Measurements from ENCODE around the gene ABLIM3.
A peak's percentile ranks its signal among the peaks of the same experiment; 100 is the strongest.

Gene ABLIM3

GRCh38 chr5:149140197-149141002 lies 893 bp upstream of the ABLIM3 start:
- DNase-seq (ENCODE audit: low read depth) = no peak
- H3K4me3 ChIP-seq (replicated peaks; ENCODE audit: low read depth, low read length) = no peak overlapping the region

GRCh38 chr5:149141957-149142851 lies 911 bp downstream of the ABLIM3 start:
- no peak for TF ChIP-seq CTCF (IDR thresholded peaks at IDR 0.05; ENCODE audit: low read length, missing control alignments)
- peak; percentile 48 for DNase-seq (ENCODE audit: low read depth)
- peak overlapping the region; percentile 88 for H3K4me3 ChIP-seq (replicated peaks; ENCODE audit: low read depth, low read length)

More at GRCh38 chr5:149140197-149141002, 893 bp upstream of the ABLIM3 start:
- no peak for TF ChIP-seq CTCF (IDR thresholded peaks at IDR 0.05; ENCODE audit: low read length, missing control alignments)

GRCh38 chr5:149143470-149143869 lies 2.2 kb downstream of the ABLIM3 start:
- TF ChIP-seq CTCF (IDR thresholded peaks at IDR 0.05; ENCODE audit: low read length, missing control alignments) = no peak
- DNase-seq (ENCODE audit: low read depth) = peak; percentile 93
- H3K4me3 ChIP-seq (replicated peaks; ENCODE audit: low read depth, low read length) = peak overlapping the region; percentile 44

GRCh38 chr5:149144637-149145036 lies 3.3 kb downstream of the ABLIM3 start:
- peak overlapping the region; percentile 44 for H3K4me3 ChIP-seq (replicated peaks; ENCODE audit: low read depth, low read length)
- DNase-seq (ENCODE audit: low read depth) = no peak
- TF ChIP-seq CTCF (IDR thresholded peaks at IDR 0.05; ENCODE audit: low read length, missing control alignments) = no peak

GRCh38 chr5:149145138-149145537 lies 3.8 kb downstream of the ABLIM3 start:
- DNase-seq (ENCODE audit: low read depth) = no peak
- H3K4me3 ChIP-seq (replicated peaks; ENCODE audit: low read depth, low read length) = no peak overlapping the region
- TF ChIP-seq CTCF (IDR thresholded peaks at IDR 0.05; ENCODE audit: low read length, missing control alignments) = no peak

GRCh38 chr5:149147676-149148075 lies 6.4 kb downstream of the ABLIM3 start:
- H3K4me3 ChIP-seq (replicated peaks; ENCODE audit: low read depth, low read length) = no peak overlapping the region
- no peak for TF ChIP-seq CTCF (IDR thresholded peaks at IDR 0.05; ENCODE audit: low read length, missing control alignments)
- no peak for DNase-seq (ENCODE audit: low read depth)

All from fibroblast of pulmonary artery (primary cell).